ENCODE results near the gene PSME1.

GRCh38 chr14:24145690-24146452 is 9.9 kb downstream of the PSME1 start:
- no peak for TF ChIP-seq REST (IDR thresholded peaks at IDR 0.05; ENCODE audit: unreplicated experiment)
- TF ChIP-seq CTCF (conservative IDR thresholded peaks at IDR 0.05; ENCODE audit: low read depth in 2 of 2), result no peak
- no peak for TF ChIP-seq STAT1 (IDR thresholded peaks at IDR 0.05; ENCODE audit: unreplicated experiment)
- no peak for TF ChIP-seq EZH2phosphoT487 (IDR thresholded peaks at IDR 0.05; ENCODE audit: unreplicated experiment)
- TF ChIP-seq EZH2 (IDR thresholded peaks at IDR 0.05; ENCODE audit: low read depth, unreplicated experiment), result no peak
- TF ChIP-seq ETS1 (IDR thresholded peaks at IDR 0.05), result no peak
- TF ChIP-seq POLR2AphosphoS5 (IDR thresholded peaks at IDR 0.05; ENCODE audit: low read depth), result no peak
- TF ChIP-seq ZNF462 (CRISPR knock-in tag; IDR thresholded peaks at IDR 0.05), result no peak
- TF ChIP-seq JUNB (IDR thresholded peaks at IDR 0.05; ENCODE audit: unreplicated experiment), result no peak
- no peak for TF ChIP-seq ZNF331 (CRISPR knock-in tag; IDR thresholded peaks at IDR 0.05; ENCODE audit: low read depth)
